ENCODE results near the gene CLSTN2. TPM values are rescaled to one million over a fixed set of nuclear protein-coding genes. Genes with fewer than 3 reads are reported as not detected.
A peak's percentile ranks its signal among the peaks of the same experiment; 100 is the strongest.

Gene CLSTN2
- total RNA-seq, 1 donor from 2014 or later, result 11.8 TPM

GRCh38 chr3:140134231-140134965 is 199.4 kb downstream of the CLSTN2 start:
- no peak for FAIRE-seq
- DNase-seq (ENCODE audit: low spot score in 2 of 2), result no peak

DNA sequence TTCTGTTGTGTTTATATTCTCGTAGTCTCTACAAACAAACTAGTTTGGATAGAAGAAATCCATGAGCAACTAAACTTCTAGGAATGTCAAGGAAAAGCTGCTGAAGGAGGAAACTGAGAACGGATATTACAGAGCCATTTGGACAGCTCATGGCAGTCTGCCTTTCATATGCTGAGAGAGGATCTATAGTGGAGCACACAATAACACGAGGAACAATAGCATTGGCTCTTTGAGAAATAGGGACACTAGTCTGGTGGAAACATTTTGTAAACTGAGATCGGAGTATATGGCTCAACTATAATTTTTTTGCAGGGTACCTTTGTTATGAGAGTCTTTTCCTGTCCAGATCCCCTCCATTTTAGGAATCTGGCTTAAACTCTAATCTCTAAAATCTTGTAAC is 200.5 kb downstream of the CLSTN2 start:
- FAIRE-seq (no peak), DNase-seq (ENCODE audit: low spot score in 2 of 2) (no peak)

GRCh38 chr3:140143367-140144069 is 208.5 kb downstream of the CLSTN2 start:
- FAIRE-seq, result no peak
- peak in 1 of 2 donors; percentile 13 for DNase-seq (ENCODE audit: low spot score in 2 of 2)

- DNase-seq (ENCODE audit: low spot score in 2 of 2) (no peak), FAIRE-seq (no peak)
These were observed 210.5 kb downstream of the CLSTN2 start for GRCh38 chr3:140145528-140145927.

- FAIRE-seq, result no peak
These were observed 211.7 kb downstream of the CLSTN2 start for GRCh38 chr3:140146668-140147067.

GRCh38 chr3:140147965-140148490 is 213.0 kb downstream of the CLSTN2 start:
- FAIRE-seq (no peak), DNase-seq (ENCODE audit: low spot score in 2 of 2) (no peak)

More at GRCh38 chr3:140146668-140147067, 211.7 kb downstream of the CLSTN2 start:
- DNase-seq (ENCODE audit: low spot score in 2 of 2), result no peak

DNA sequence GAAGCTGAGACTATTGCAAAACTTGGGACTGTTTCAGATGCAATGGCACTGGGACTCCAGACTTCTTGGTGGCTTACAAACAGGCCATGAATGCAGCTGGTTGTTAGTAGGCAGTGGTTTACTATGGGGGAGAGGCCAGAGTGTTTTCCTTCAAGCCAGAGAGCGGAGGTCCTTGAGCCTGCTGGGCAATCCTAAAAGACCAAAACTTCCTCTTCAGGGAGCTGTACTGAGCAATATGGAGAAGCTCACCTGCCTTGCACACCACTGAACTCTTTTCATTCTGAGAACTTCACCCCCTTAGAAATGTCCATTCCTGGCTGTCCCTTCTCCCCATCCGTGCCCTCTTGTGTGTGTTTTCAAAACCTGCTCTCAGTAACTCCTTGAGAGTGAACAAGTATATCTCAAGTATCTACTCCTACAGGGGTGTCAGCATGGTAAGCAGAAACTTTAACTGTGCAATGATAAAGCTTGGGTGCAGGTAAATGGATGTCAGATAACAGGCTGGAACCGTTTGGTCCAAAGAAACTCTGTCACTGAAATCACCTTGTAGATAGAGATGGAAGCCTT is 213.9 kb downstream of the CLSTN2 start:
- FAIRE-seq, result no peak
- DNase-seq (ENCODE audit: low spot score in 2 of 2), result no peak

DNA sequence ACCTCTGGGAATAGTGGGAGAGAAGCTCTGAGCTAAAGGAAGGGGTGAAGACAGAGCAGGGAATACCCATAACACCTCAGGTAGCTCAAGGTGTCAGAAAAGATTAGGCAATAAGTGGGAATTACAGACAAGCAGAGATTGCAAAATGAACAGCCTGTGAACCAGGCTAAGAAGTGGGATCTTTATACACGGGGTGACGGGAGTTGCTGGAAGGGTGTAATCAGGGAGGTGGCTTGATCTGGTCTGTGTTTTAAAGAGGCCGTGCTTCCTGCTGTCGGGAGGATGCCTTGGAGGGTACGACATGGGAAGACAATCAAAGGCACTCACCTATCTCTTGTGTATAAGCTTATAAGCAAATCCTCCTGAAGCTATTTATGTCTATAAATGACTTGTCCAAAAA is 216.3 kb downstream of the CLSTN2 start:
- DNase-seq (ENCODE audit: low spot score in 2 of 2) (no peak), FAIRE-seq (no peak)

GRCh38 chr3:140152851-140153639 is 218.1 kb downstream of the CLSTN2 start:
- DNase-seq (ENCODE audit: low spot score in 2 of 2) (no peak), FAIRE-seq (no peak)

- no peak for DNase-seq (ENCODE audit: low spot score in 2 of 2)
- FAIRE-seq, result no peak
These were observed 218.8 kb downstream of the CLSTN2 start for GRCh38 chr3:140153736-140154135.

DNA sequence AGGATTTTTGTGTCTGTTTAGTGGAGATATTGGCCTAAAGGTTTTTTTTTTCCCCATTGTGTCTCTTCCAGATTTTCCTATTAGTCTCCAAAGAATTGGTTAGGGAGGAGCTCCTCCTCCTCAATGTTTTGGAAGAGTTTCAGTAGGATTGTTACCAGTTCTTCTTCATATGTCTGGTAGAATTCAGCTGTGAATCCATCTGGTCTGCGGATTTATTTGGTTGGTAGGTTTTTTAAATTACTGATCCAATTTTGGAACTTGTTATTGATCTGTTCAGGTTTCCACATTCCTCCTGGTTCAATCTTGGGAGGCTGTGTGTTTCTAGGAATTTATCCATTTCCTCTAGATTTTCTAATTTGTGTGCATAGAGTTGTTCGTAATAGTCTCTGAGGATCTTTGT is 222.2 kb downstream of the CLSTN2 start:
- DNase-seq (ENCODE audit: low spot score in 2 of 2) (no peak), FAIRE-seq (no peak)

- no peak for DNase-seq (ENCODE audit: low spot score in 2 of 2)
- no peak for FAIRE-seq
These were observed 224.7 kb downstream of the CLSTN2 start for GRCh38 chr3:140159646-140160045.

- DNase-seq (ENCODE audit: low spot score in 2 of 2), result no peak
- no peak for FAIRE-seq
These were observed 225.6 kb downstream of the CLSTN2 start for GRCh38 chr3:140160553-140160952.

- no peak for FAIRE-seq
These were observed 227.6 kb downstream of the CLSTN2 start for GRCh38 chr3:140162551-140162950.

GRCh38 chr3:140163159-140163763 is 228.3 kb downstream of the CLSTN2 start:
- DNase-seq (ENCODE audit: low spot score in 2 of 2) (no peak), FAIRE-seq (no peak)

More at GRCh38 chr3:140162551-140162950, 227.6 kb downstream of the CLSTN2 start:
- DNase-seq (ENCODE audit: low spot score in 2 of 2), result no peak

- no peak for DNase-seq (ENCODE audit: low spot score in 2 of 2)
- FAIRE-seq, result no peak
These were observed 229.2 kb downstream of the CLSTN2 start for GRCh38 chr3:140164156-140164555.

GRCh38 chr3:140164922-140165590 is 230.1 kb downstream of the CLSTN2 start:
- FAIRE-seq (no peak), DNase-seq (ENCODE audit: low spot score in 2 of 2) (no peak)

GRCh38 chr3:140165781-140166180 is 230.8 kb downstream of the CLSTN2 start:
- no peak for FAIRE-seq

DNA sequence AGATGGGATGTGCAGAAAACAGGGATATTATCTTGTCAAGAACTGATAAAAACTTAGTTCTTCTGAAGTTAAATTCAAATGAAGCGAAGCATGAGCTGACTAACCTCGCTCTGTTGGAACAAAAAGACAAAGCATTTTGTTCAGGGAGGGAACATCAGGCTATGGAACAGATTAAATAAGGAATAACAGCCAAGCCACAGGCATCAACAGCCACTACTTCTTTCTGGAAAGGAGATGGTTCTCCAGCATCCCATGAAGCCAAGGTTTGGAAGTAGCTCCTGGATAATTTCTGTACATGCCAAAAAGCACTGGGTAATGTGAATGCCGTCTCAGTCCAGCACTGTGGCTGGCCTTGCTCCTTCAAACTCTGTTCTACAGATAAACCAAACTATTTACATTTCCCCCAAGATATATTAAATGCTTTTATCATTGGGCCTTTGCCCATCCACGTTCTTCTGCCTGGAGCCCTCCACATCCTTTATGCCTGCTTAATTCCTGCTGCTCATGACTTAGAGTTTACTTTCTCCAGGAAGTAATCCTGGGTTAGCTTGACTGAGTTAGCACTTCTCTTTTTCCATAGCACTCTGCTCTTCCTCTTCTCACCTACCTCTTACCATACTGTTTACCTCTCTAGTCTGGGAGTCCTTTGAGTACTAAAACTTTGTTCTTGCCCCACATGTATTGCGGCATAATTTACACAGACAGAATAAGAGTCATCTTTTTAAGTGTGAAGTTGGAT is 232.0 kb downstream of the CLSTN2 start:
- FAIRE-seq, result no peak
- no peak for DNase-seq (ENCODE audit: low spot score in 2 of 2)

More at GRCh38 chr3:140165781-140166180, 230.8 kb downstream of the CLSTN2 start:
- no peak for DNase-seq (ENCODE audit: low spot score in 2 of 2)
